Muscle layer of duodenum (tissue), 2 donors: ENCODE results near the gene RNF223.
"Not testable (repeated sequence)": the region's sequence is repeated elsewhere in the genome, so short reads cannot be mapped to it uniquely, and the experiment has no call there.

Source experiments
- H3K27ac ChIP-seq: one replicate; pipeline ENCODE4 v1.7.0; 2013; ENCODE audit warnings: mild to moderate bottlenecking, low read length
- H3K27me3 ChIP-seq: one replicate; pipeline ENCODE4 v1.7.0; 2013; ENCODE audit warnings: low read depth, mild to moderate bottlenecking, control low read depth, low read length
- H3K36me3 ChIP-seq, 2 donors: one replicate each; pipeline ENCODE4 v1.7.0; 2013; ENCODE audit warnings: low read length in 2 of 2, control low read depth in 1 of 2, mild to moderate bottlenecking in 1 of 2; ENCODE audit not compliant: insufficient read depth in 2 of 2, control insufficient read depth in 1 of 2
- H3K4me1 ChIP-seq, 2 donors: one replicate each; pipeline ENCODE4 v1.7.0; 2013; ENCODE audit warnings: low read length in 2 of 2, mild to moderate bottlenecking in 2 of 2, control low read depth in 1 of 2, moderate library complexity in 1 of 2; ENCODE audit not compliant: insufficient read depth in 2 of 2, control insufficient read depth in 1 of 2
- H3K4me3 ChIP-seq, 2 donors: one replicate each; pipeline ENCODE4 v1.7.0; 2013; ENCODE audit warnings: low read length in 2 of 2, low read depth in 1 of 2, mild to moderate bottlenecking in 1 of 2
- H3K9me3 ChIP-seq, 2 donors: one replicate each; pipeline ENCODE4 v1.7.0; 2013; ENCODE audit warnings: low read length in 2 of 2, control low read depth in 1 of 2, mild to moderate bottlenecking in 1 of 2; ENCODE audit not compliant: control insufficient read depth in 1 of 2
- donor health status: healthy.

RNF223 gene

GRCh38 chr1:1104152-1104551, 30.0 kb upstream of the RNF223 start:
- H3K9me3 ChIP-seq, H3K4me3 ChIP-seq, H3K27me3 ChIP-seq, H3K27ac ChIP-seq, H3K36me3 ChIP-seq, H3K4me1 ChIP-seq: not testable (repeated sequence)

GRCh38 chr1:1101503-1101902, 27.4 kb upstream of the RNF223 start:
- Histone ChIP-seq H3K27me3 (no peaks in the 10 kb centered on the region), H3K4me3 (no peak overlapping the region), H3K36me3 (no peaks in the 10 kb centered on the region), H3K9me3 (no peaks in the 10 kb centered on the region), H3K4me1 (no peaks in the 10 kb centered on the region), H3K27ac (no peak overlapping the region)

- Histone ChIP-seq H3K4me1 (no peaks in the 10 kb centered on the region), H3K36me3 (no peaks in the 10 kb centered on the region), H3K4me3 (no peak overlapping the region), H3K27me3 (no peaks in the 10 kb centered on the region), H3K27ac (no peak overlapping the region), H3K9me3 (no peaks in the 10 kb centered on the region)
Observed at GRCh38 chr1:1100296-1100695, 26.2 kb upstream of the RNF223 start.

GRCh38 chr1:1099506-1100183, 25.5 kb upstream of the RNF223 start:
- no peak overlapping the region for H3K27ac ChIP-seq
- H3K4me3 ChIP-seq, result no peak overlapping the region
- no peaks in the 10 kb centered on the region for H3K27me3 ChIP-seq
- no peaks in the 10 kb centered on the region for H3K36me3 ChIP-seq
- H3K9me3 ChIP-seq, result no peaks in the 10 kb centered on the region
- no peaks in the 10 kb centered on the region for H3K4me1 ChIP-seq

- Histone ChIP-seq H3K36me3 (no peaks in the 10 kb centered on the region), H3K4me1 (no peaks in the 10 kb centered on the region), H3K9me3 (no peaks in the 10 kb centered on the region), H3K27ac (no peak overlapping the region), H3K27me3 (no peaks in the 10 kb centered on the region), H3K4me3 (no peak overlapping the region)
Observed at GRCh38 chr1:1098681-1099421, 24.7 kb upstream of the RNF223 start.

GRCh38 chr1:1096136-1096535, 22.0 kb upstream of the RNF223 start:
- not testable (repeated sequence) for H3K36me3 ChIP-seq, H3K27ac ChIP-seq, H3K27me3 ChIP-seq, H3K4me1 ChIP-seq, H3K4me3 ChIP-seq, H3K9me3 ChIP-seq

GRCh38 chr1:1094981-1095380, 20.9 kb upstream of the RNF223 start:
- Histone ChIP-seq H3K27ac (no peak overlapping the region), H3K27me3 (no peaks in the 10 kb centered on the region), H3K4me1 (no peaks in the 10 kb centered on the region), H3K9me3 (no peaks in the 10 kb centered on the region), H3K4me3 (no peak overlapping the region), H3K36me3 (no peaks in the 10 kb centered on the region)

- Histone ChIP-seq H3K9me3 (no peaks in the 10 kb centered on the region), H3K4me3 (no peak overlapping the region), H3K36me3 (no peaks in the 10 kb centered on the region), H3K27me3 (no peaks in the 10 kb centered on the region), H3K4me1 (no peaks in the 10 kb centered on the region), H3K27ac (no peak overlapping the region)
Observed at GRCh38 chr1:1093610-1093943, 19.5 kb upstream of the RNF223 start.

- H3K9me3 ChIP-seq, result no peaks in the 10 kb centered on the region
- H3K36me3 ChIP-seq, result no peaks in the 10 kb centered on the region
- no peaks in the 10 kb centered on the region for H3K4me1 ChIP-seq
- no peak overlapping the region for H3K4me3 ChIP-seq
- H3K27me3 ChIP-seq, result no peaks in the 10 kb centered on the region
- no peak overlapping the region for H3K27ac ChIP-seq
Observed at GRCh38 chr1:1092894-1093609, 18.9 kb upstream of the RNF223 start.

- Histone ChIP-seq H3K36me3 (no peaks in the 10 kb centered on the region), H3K9me3 (no peaks in the 10 kb centered on the region), H3K4me3 (no peak overlapping the region), H3K4me1 (no peaks in the 10 kb centered on the region), H3K27ac (no peak overlapping the region), H3K27me3 (no peaks in the 10 kb centered on the region)
Observed at GRCh38 chr1:1092149-1092855, 18.2 kb upstream of the RNF223 start.
